ENCODE data around the gene BRF1.

BRF1 gene

GRCh38 chr14:105257464-105257863 is 43.3 kb downstream of the BRF1 start:
- no peak for ATAC-seq

DNA sequence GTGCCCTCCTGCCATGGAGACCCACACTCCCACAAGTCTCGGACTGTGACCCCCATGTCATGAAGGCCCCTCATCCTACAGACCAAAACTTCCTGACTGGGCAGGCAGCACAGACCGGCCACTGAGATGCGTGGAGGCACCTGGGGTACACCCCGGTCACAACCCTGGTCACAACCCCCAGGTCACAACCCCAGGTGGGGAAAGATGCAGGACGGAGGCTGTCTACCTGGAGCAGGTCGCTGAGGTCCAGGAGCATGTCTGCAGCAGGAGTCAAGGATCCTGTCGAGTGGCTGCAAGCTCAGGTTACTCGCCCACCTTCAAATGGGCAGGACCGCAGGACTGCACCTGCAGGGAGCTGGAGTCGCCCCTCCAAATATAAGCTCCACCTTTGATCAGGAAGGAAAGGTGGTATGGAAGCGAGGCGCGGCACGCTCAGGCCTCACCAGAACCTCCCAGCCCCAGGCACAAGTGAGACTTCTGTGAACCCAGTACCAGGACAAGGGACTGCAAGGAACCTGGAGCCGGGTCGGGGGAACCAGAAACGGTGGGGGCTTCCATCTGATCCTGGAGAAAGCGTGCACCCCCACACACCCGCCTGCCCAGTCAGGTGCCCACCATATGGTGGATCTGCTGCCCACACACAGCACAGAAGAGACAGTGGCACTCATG is 44.4 kb downstream of the BRF1 start:
- no peak for ATAC-seq

DNA sequence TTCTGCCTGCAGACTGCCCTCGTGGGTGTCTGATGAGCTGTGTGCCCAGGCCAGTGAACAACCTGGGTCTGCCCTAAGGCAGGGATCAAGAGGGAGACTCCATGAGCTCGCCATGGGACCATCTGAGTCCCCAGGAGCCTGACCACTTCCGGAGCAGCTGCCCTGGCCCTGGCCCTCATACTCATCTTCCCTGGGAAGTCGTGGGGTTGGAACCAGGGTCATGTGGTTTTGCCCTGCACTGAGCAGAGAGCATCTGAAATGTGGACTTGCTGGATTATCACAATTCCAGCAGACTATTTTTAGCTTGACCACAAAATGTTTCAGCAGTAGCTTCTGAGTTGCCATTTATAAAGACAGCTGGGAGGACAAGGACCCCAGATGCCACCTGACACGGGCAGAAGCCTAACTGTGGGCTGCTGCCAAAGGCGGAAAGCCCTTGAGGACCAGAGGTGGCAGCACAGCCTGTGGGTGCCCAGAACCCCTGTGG is 45.7 kb downstream of the BRF1 start:
- ATAC-seq: no peak

DNA sequence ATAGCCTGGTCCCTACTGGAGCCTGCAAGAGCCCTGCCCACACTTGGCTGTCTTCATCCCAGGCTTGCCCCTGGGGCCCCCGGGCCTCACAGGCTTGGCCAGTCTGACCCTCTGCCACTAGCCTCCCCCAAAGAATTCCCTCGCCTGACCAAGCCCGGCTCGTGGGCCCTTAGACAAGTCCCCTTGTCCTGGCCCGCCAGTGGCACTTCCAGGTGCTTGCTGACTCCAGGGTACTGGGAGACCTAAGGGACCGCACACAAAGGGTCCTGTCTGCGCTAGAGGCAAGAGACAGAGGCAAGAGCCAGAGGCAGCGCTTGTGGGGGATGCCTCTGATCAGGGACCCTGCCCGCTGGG is 47.5 kb downstream of the BRF1 start:
- ATAC-seq: no peak

GRCh38 chr14:105252552-105253328 is 48.1 kb downstream of the BRF1 start:
- ATAC-seq: no peak

- no peak for ATAC-seq
These were observed 48.9 kb downstream of the BRF1 start for GRCh38 chr14:105251920-105252319.

DNA sequence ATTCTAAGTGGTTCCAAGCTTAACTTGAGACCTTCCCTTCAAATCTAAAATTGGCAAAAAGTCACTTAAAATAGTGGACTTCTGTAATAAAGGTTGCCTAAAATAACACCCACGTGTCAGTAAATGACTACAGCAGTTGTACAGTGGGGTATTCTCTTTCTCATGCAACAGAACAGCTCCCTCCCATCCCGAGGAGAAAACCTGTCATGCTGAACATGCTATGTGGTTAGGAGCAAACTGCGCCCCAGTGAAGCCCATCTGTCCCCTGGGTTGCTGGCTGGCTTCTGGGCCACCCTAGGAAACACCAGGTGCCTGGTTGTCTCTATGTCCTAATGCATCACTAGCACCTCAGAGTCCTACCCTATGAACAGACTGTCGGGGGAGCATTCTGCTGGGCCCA is 49.8 kb downstream of the BRF1 start:
- no peak for ATAC-seq

- ATAC-seq: no peak
These were observed 50.8 kb downstream of the BRF1 start for GRCh38 chr14:105250008-105250366.

- ATAC-seq: no peak
These were observed 51.4 kb downstream of the BRF1 start for GRCh38 chr14:105249182-105250007.

DNA sequence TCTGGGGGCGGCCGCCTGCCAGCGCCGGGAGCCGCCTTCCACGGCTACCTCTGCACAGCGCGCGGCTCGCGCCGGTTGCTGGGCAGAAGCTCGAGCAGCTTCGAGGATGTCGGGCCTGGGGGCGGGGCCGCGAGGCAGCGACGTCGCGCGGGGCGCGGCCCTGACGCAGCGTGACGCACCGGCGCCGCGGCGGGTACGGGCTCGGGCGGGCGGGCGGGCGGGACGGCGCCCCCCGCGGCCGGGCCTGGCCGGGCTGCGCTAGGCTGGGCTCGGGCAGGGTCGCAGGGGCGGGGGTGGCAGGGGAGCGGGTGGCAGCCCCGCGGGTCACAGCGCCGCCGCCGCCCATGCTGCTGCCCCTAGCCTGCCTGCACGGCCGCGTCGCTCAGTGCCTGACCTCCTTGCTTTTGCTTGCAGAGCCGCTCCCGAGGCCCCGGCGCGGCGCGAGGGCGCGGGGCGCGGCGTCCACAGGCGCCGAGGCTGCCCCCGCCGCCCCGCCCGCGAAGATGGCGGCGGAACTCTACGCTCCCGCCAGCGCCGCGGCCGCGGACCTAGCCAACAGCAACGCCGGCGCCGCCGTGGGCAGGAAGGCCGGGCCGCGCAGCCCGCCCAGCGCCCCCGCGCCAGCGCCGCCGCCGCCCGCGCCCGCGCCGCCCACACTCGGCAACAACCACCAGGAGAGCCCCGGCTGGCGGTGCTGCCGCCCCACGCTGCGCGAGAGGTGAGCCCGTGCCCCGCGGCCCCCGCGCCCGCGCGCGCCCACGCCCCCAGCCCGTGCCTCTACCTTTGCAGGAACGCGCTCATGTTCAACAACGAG is 52.2 kb downstream of the BRF1 start, which contains the start of gene BTBD6:
TSS of gene BTBD6 (plus strand) at position 166 of the 814 bp plus-strand sequence. CDS start at position 345, 179 bp downstream.
- ATAC-seq: peak; percentile 96

- no peak for ATAC-seq
These were observed 53.0 kb downstream of the BRF1 start for GRCh38 chr14:105247715-105248367.

DNA sequence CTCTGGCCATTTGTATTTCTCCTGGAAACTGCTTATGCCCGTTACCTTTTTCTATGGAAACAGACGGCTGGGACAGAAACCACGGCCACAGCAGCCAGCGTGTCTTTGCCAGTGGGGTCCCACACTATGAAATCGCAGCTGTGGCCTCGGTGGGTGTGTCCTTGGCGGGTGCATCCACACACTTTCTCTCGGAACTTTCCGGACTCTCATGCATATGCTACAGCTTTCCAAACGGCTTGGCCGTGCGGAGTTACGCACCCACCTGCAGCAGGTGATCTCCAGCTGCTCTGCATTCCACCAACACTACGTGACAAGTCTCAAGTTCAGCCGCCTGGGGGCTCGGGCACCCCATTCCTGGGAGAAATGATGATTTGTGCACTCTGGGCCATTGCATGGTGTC is 53.8 kb downstream of the BRF1 start:
- no peak for ATAC-seq

DNA sequence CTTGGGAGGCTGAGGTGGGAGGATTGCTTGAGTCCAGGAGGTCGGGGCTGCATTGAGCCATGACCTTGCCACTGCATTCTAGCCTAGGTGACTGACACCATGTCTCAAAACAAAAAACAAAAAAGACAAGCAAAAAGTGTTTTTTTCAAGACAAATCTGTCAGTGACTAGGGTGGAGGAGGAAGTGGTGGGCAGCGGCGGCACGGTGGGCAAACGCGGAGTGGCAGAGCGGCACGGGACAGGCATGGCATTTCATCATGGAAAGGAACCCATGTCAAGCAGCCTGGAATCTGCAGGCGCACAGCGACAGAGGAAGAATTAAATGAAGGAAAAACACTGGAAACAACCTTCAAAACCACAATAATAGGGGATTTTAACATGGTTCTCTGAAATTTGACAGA is 56.5 kb downstream of the BRF1 start:
- no peak for ATAC-seq

GRCh38 chr14:105241641-105242040 is 59.2 kb downstream of the BRF1 start:
- no peak for ATAC-seq

- no peak for ATAC-seq
These were observed 59.8 kb downstream of the BRF1 start for GRCh38 chr14:105240811-105241576.

DNA sequence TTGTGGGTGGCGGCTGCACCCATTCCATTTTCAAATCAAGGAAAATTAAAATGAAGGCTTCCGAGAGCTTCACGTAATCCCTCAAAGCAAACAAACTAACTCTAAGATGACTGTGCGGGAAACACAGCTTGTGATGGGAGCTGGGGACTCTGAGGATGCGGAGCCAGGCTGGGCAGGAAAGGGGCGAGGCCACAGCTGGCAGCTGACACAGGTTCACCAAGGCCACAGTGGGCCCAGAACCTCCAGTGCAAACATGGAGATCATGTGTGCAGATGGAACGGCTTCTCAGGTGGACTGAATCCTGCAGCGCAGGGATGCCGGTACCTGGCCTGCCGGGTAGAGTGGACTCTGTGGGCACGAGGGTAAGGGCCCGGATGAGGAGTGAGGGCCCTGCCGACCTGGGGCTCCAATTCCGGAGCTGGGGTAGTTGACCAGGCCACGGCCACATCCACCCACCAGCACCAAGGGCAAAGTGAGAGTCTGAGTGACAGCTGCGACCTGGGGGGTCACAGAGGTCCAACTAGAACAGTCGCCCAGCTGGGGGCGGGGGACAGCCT is 71.6 kb downstream of the BRF1 start:
- ATAC-seq: no peak

GRCh38 chr14:105228562-105228961 is 72.2 kb downstream of the BRF1 start:
- ATAC-seq: no peak

DNA sequence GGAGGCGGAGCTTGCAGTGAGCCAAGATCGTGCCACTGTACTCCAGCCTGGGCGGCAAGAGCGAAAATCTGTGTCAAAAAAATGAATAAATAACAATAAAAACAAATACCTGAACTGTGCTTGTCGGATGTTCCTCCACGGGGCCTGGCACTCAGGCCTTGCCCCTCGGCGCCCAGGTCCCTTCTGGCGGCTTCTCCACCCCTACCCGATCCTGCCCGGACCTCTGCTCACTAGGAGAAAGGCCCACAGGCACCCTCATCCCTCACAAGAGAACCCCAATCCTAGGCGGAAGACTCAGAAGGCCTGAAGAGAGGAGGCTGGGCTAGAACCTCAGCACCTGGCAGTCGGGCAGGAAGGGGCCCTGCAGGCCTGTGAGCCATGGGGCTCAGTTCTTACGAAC is 73.5 kb downstream of the BRF1 start:
- ATAC-seq: no peak

GRCh38 chr14:105226198-105226597 is 74.6 kb downstream of the BRF1 start:
- no peak for ATAC-seq

DNA sequence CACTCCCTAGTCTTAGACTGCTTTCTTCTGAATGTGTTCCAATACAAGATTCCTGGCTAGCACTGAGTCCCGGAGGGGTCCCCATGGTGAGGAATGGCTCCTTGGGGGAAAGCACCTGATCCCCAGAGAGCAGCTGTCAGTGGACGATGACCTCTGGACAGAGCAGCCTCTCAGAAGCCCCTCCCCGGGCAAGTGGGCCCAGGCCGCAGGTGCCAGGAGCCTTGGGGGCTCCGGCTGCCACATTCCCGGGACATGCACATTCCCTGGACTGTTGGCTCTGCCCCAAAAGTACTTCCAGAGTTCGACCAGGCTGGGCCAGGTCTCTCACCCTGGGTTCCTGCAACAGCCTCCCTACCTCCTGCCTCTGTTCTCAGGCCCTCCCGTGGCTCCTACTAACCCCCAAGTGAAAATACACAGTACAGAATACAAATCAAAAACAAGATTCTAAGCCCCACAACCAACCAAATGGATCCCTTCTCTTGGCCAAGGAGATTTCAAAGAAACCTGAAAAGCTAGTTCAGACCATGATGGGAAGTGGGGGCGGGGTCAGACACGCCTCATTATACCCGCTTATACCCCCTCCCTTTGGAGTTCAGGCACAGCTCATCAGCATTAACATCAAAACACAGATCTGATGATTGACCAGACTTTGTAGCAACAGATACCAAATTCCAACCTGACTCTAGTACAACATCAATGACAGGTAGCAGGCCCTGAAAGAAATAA is 75.8 kb downstream of the BRF1 start:
- ATAC-seq: no peak

Data from activated CD4-positive, CD25-positive, alpha-beta regulatory T cell treated with anti-CD3 and anti-CD28 coated beads, Interleukin-2, amount 50 U/mL, for 24 hours (primary cell).